Mononuclear cell (primary cell): ENCODE results near the gene EFCAB12. TPM values are rescaled to one million over a fixed set of nuclear protein-coding genes. Genes with fewer than 3 reads are reported as not detected.
"Not testable (repeated sequence)": the region's sequence is repeated elsewhere in the genome, so short reads cannot be mapped to it uniquely, and the experiment has no call there.

ENCODE experiments used
- H3K27me3 ChIP-seq: 2 replicates; pipeline ENCODE4 v1.6.0; 2011; ENCODE audit warnings: low read length, control low read depth; ENCODE audit not compliant: insufficient read depth
- H3K4me1 ChIP-seq: 2 replicates; pipeline ENCODE4 v1.5.1; 2011; ENCODE audit warnings: mild to moderate bottlenecking, low read length, control low read depth; ENCODE audit not compliant: insufficient read depth
- H3K4me3 ChIP-seq: 2 replicates; pipeline ENCODE4 v1.5.1; 2011; ENCODE audit warnings: mild to moderate bottlenecking, low read length, moderate library complexity
- H3K9me3 ChIP-seq: 2 replicates; pipeline ENCODE4 v1.5.1; 2011; ENCODE audit warnings: low read depth, mild to moderate bottlenecking, control low read depth, low read length
- total RNA-seq: library from RNA; depleted of rRNA; stranded (reverse); fragments of >200 nt; gene quantifications from one replicate; pipeline ENCODE4 v1.2.3, GENCODE V29; 2012

The EFCAB12 gene
- total RNA-seq, 1 donor, result 1.4 TPM

GRCh38 chr3:129418041-129418973 is 10.1 kb downstream of the EFCAB12 start:
- no peaks in the 10 kb centered on the region for H3K4me1 ChIP-seq
- no peaks in the 10 kb centered on the region for H3K9me3 ChIP-seq
- H3K4me3 ChIP-seq, result no peak overlapping the region
- H3K27me3 ChIP-seq, result no peaks in the 10 kb centered on the region

- Histone ChIP-seq H3K4me1 (no peaks in the 10 kb centered on the region), H3K9me3 (no peaks in the 10 kb centered on the region), H3K4me3 (no peak overlapping the region), H3K27me3 (no peaks in the 10 kb centered on the region)
Measured at GRCh38 chr3:129417326-129417725, 11.1 kb downstream of the EFCAB12 start.

- Histone ChIP-seq H3K4me1 (no peaks in the 10 kb centered on the region), H3K27me3 (no peaks in the 10 kb centered on the region), H3K4me3 (no peak overlapping the region), H3K9me3 (no peaks in the 10 kb centered on the region)
Measured at GRCh38 chr3:129416415-129416814, 12.0 kb downstream of the EFCAB12 start.

GRCh38 chr3:129415830-129416229 is 12.6 kb downstream of the EFCAB12 start:
- no peak overlapping the region for H3K4me3 ChIP-seq
- no peaks in the 10 kb centered on the region for H3K4me1 ChIP-seq
- no peaks in the 10 kb centered on the region for H3K27me3 ChIP-seq
- H3K9me3 ChIP-seq, result no peaks in the 10 kb centered on the region

GRCh38 chr3:129415378-129415777 is 13.1 kb downstream of the EFCAB12 start:
- H3K4me1 ChIP-seq, result no peaks in the 10 kb centered on the region
- no peak overlapping the region for H3K4me3 ChIP-seq
- H3K27me3 ChIP-seq, result no peaks in the 10 kb centered on the region
- no peaks in the 10 kb centered on the region for H3K9me3 ChIP-seq

- no peak overlapping the region for H3K4me3 ChIP-seq
- no peaks in the 10 kb centered on the region for H3K27me3 ChIP-seq
Measured at GRCh38 chr3:129413687-129414506, 14.5 kb downstream of the EFCAB12 start.

GRCh38 chr3:129413238-129413637 is 15.2 kb downstream of the EFCAB12 start:
- not testable (repeated sequence) for H3K4me1 ChIP-seq, H3K9me3 ChIP-seq, H3K27me3 ChIP-seq, H3K4me3 ChIP-seq

More at GRCh38 chr3:129413687-129414506, 14.5 kb downstream of the EFCAB12 start:
- no peaks in the 10 kb centered on the region for H3K4me1 ChIP-seq
- no peaks in the 10 kb centered on the region for H3K9me3 ChIP-seq

- Histone ChIP-seq H3K4me3 (no peak overlapping the region), H3K4me1 (no peaks in the 10 kb centered on the region), H3K27me3 (no peaks in the 10 kb centered on the region), H3K9me3 (no peaks in the 10 kb centered on the region)
Measured at GRCh38 chr3:129412542-129413198, 15.8 kb downstream of the EFCAB12 start.

GRCh38 chr3:129410971-129411370 is 17.5 kb downstream of the EFCAB12 start:
- no peak overlapping the region for H3K4me3 ChIP-seq
- no peaks in the 10 kb centered on the region for H3K9me3 ChIP-seq
- H3K27me3 ChIP-seq, result no peaks in the 10 kb centered on the region
- no peaks in the 10 kb centered on the region for H3K4me1 ChIP-seq

GRCh38 chr3:129409541-129409940 is 18.9 kb downstream of the EFCAB12 start:
- H3K4me3 ChIP-seq, result no peak overlapping the region
- no peaks in the 10 kb centered on the region for H3K4me1 ChIP-seq
- no peaks in the 10 kb centered on the region for H3K9me3 ChIP-seq
- H3K27me3 ChIP-seq, result no peaks in the 10 kb centered on the region

GRCh38 chr3:129404610-129405009 is 23.8 kb downstream of the EFCAB12 start:
- no peaks in the 10 kb centered on the region for H3K27me3 ChIP-seq
- H3K4me1 ChIP-seq, result peaks cover 6% of the 10 kb centered on the region
- no peak overlapping the region for H3K4me3 ChIP-seq
- H3K9me3 ChIP-seq, result no peaks in the 10 kb centered on the region

GRCh38 chr3:129404130-129404529 is 24.3 kb downstream of the EFCAB12 start:
- no peak overlapping the region for H3K4me3 ChIP-seq
- H3K4me1 ChIP-seq, result peaks cover 6% of the 10 kb centered on the region
- no peaks in the 10 kb centered on the region for H3K9me3 ChIP-seq
- no peaks in the 10 kb centered on the region for H3K27me3 ChIP-seq

GRCh38 chr3:129403450-129403849 is 25.0 kb downstream of the EFCAB12 start:
- Histone ChIP-seq H3K4me1 (peaks cover 10% of the 10 kb centered on the region), H3K4me3 (no peak overlapping the region), H3K27me3 (no peaks in the 10 kb centered on the region), H3K9me3 (no peaks in the 10 kb centered on the region)

- Histone ChIP-seq H3K27me3 (no peaks in the 10 kb centered on the region), H3K4me3 (no peak overlapping the region), H3K4me1 (peaks cover 18% of the 10 kb centered on the region), H3K9me3 (no peaks in the 10 kb centered on the region)
Measured at GRCh38 chr3:129402616-129403015, 25.8 kb downstream of the EFCAB12 start.

- Histone ChIP-seq H3K4me1 (peaks cover 22% of the 10 kb centered on the region), H3K27me3 (no peaks in the 10 kb centered on the region), H3K4me3 (no peak overlapping the region), H3K9me3 (no peaks in the 10 kb centered on the region)
Measured at GRCh38 chr3:129402210-129402609, 26.2 kb downstream of the EFCAB12 start.
